Activated CD4-positive, CD25-positive, alpha-beta regulatory T cell treated with anti-CD3 and anti-CD28 coated beads, Interleukin-2, amount 50 U/mL, for 24 hours (primary cell): ENCODE measurements around the gene ULK2.

Experiments used
- ATAC-seq, 2 donors: fragments of 150-1000 bp; cut with Tn5 transposase; one replicate each; pipeline ENCODE4 v1.10.0; 2021; ENCODE audit warnings: mild to moderate bottlenecking in 1 of 2, moderate library complexity in 1 of 2

Gene ULK2

GRCh38 chr17:19747159-19747719 is 120.5 kb downstream of the ULK2 start:
- no peak for ATAC-seq

DNA sequence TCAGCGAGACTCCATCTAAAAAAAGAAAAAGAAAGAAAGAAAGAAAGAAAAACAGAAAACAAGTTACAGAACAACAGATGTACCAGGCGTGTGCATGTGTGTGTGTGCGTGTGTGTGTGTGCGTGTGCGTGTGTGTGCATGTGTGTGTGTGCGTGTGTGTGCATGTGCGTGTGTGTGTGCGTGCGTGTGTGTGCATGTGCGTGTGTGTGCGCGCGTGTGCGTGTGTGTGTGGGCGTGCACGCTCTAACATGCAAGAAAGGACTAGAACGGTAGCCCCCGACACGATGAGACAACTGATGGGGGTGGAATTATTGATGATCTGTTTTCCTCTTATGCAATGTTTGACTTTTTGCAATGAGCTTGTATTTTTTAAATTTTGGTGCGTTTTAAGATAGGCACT is 121.2 kb downstream of the ULK2 start:
- ATAC-seq: no peak

- ATAC-seq: peak; percentile 74 to 85
These were observed 122.6 kb downstream of the ULK2 start for GRCh38 chr17:19744922-19745757.

GRCh38 chr17:19744492-19744891 is 123.2 kb downstream of the ULK2 start:
- peak in 1 of 2 donors; percentile 26 for ATAC-seq

DNA sequence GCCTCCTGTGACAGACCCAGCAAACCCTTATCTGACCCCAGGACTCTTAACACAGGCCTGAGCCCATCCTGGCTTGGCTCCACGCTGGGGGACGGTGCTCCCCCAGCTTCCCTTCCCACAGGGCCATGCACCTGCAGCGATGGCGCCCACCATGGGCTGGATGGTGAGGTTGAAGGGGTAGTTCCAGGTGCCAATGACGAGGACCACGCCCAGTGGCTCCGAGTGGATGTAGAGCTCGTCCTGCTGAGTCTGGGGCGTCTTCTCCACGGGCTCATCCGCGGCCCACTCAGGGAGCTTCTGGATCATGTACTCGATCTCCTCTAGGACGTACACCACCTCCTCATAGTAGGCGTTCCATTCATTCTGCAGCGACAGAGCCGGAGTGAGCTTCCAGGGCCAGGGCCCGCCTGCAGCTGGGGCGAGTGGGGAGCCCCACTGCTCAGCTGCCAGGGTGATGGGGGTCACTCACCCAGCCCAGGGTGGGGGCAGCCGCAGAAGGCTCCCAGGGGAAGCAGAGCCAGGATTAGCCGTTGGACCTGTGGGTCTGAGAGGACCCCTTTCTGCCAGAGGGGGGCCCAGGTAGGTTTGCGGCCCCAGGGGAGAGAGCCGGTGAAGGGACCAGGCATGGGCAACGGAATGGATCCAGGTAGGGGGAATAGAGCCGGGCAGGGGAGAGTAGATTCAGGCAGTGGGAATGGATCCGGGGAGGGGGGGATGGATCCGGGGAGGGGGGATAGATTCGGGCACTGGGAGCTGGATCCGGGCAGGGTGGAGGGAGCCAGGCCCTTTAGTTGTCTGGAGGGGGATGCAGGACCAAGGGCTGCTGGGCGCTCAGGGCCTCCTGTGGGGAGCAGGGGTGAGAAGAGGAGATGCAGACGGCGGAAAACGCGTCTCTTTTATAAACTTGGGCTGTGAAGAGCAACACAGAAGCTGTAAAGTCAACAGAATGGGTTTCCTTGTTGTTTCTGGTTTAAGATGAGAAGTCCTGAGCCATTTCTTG is 124.3 kb downstream of the ULK2 start:
- ATAC-seq: no peak

DNA sequence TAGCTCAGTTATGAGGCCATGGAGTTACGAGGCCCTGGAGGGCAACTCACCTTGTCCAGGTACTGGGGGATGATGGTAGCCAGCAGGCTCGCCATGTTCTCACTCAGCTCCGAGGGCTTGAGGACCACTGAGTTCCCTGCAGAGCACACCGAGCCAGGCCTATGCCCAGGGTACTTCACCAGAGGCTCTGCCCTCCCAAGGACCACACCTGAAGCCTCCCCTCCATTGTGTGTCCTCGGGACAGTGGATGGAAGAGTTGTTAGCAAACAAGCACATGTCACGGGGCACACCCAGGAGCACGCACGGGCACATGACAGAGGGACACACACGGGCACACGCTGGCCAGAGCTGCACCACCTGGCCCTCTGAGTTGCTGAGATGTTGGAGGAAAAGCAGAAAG is 125.2 kb downstream of the ULK2 start:
- ATAC-seq: no peak

- ATAC-seq: no peak
These were observed 125.8 kb downstream of the ULK2 start for GRCh38 chr17:19741832-19742457.

DNA sequence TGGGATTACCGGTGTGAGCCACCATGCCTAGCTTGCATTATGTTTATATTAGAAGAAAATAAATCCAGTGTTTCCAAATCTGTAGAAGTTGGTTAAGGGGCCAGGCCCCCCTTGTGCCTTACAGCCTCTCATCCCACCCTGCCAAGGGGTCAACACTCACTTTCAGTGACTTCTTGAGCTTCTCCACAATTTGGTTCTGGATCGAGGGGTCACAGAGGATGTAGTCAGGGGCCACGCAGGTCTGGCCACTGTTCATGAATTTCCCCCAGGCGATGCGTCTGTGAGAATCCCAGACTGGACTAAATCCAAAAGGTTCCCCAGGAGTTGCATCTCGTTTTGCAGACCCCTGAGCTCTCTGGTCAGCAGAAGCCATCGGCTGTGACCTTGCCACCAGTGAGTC is 126.8 kb downstream of the ULK2 start:
- ATAC-seq: no peak

DNA sequence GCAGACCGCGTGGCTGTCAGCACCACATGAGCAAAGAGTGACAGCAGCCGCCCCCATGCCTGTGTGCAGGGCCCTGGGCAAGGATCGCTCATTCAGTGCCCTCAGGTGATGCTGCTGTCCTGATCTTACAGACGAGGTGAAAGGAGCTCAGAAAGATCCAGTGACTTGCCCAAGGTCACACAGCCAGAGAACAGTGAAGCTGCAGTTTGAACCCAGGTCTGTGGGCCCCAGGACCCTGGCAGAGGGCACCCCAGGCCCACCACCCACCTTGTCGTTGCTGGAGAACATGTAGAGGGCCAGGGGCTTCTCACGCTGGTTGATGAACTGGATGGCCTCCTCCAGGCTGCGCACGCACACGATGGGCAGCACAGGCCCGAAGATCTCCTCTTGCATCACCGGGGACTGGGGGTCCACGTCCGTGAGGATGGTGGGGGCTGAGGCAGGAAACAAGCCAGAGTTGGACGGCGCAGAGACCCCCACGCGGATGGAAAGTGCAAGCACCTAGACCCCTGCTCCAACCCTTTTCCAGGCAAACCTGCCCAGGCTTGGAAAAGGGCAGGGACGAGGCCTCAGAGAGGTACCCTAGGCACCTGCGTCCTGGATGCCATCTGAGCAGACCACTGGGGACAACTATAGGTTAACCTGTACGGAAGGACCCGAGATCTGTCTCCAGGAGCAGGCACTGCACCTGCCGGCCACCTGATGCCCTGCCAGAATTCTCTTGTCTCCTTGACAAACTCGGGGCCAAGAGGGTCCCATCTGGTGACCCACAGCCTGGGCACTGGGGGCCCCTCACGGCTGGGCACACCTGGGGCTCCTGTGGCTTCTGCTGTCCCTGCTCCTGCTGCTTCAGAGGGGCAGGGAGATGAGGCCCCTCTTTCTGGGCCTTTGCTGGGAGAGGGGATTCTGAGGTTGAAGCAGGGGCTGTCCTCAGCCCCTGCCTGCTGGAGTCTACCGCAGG is 128.2 kb downstream of the ULK2 start:
- no peak for ATAC-seq

GRCh38 chr17:19738757-19739156 is 129.0 kb downstream of the ULK2 start:
- no peak for ATAC-seq

DNA sequence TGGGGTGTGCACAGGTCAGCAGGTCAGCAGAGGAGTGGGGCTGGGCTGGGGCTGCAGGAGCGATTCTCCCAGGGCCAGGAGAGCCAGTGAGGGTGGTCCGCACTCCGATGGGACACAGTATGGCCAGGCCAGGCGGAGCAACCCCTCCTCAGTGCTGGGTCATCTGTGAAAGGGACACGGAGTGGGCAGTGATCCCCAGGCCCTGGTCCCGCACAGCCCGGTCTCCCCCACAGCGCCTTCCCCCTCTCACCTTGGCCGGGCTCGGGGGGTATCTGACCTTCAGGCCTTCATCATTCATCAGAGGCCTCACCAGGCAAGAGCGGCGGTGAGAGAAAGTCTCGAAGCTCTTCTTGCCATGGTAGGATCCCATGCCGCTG is 129.7 kb downstream of the ULK2 start:
- no peak for ATAC-seq

DNA sequence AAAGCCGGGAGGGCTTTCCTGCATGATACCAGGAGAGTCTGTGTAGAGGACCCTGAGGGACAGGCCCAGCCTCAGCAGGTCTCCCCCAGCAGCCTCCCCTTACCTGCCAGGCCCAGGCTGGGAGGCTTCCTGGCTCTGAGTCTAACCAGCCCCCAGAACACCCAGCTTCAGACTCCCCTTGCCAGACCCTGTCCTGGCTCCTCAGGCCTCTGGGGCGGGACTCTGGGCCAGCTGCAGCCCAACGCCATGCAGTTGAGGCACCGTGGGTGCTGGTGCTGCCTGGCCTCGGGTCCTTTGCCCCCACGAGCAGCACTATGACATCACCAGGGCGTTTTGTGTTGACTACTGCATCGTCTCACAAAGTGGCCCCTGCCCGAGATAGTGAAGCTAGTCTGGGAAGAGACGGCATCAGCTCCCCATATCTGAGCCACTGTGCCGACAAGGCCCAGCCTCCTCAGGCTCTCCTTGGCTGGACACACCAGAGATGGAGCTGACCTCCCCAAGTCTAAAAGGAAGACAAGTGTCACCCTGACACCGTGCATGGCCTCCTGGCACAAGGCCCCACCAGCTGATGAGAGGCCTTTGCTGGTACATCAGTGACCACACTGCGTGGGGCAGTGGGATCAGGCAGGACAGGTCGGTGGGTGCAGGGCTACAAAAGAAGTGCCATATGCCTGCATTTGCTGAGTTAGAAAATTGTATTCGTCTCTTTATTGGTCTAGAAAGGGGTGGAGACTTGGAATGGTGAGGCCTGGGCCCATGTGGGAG is 130.2 kb downstream of the ULK2 start:
- ATAC-seq: no peak

DNA sequence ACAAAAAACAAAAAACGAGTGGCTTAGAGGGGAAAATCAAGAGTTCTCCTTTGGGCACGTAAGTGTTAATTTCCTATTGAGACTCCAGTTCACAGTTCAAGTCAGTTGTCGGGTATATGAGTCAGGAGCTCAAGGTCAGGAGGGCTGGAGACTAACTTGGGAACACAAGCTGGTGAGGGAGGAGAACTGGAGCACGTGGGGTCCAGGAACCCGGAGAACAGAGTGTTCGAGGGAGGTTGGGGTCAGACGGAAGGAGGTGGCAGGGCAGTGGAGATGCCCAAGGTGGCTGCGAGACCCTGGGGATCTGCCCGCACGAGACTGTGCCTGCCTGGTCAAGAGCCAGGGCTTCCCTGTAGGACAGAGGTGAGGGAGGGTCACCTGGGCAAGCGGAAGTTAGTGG is 131.7 kb downstream of the ULK2 start:
- no peak for ATAC-seq

- ATAC-seq: no peak
These were observed 133.7 kb downstream of the ULK2 start for GRCh38 chr17:19733953-19734526.

DNA sequence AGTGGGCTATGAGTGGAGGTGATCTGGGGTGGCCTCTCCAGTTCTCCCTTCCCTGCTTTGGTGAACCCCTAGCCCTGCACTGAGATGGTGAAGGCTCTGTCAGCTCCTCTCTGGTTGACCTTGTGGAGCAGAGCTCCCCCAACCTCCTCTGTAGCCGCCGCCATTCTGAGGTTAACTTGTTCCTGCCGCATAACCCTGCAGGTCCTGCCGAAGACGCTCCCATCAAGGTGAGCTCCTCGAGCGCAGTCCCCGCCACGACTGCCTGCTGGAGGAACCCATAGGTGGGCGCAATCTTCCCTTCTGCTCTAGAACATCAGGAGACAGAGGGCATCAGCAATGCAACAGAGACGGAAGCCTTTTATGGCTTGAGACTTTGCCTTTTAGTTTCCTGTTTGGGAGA is 136.1 kb downstream of the ULK2 start:
- ATAC-seq: no peak

GRCh38 chr17:19730843-19731242 is 136.9 kb downstream of the ULK2 start:
- ATAC-seq: no peak

DNA sequence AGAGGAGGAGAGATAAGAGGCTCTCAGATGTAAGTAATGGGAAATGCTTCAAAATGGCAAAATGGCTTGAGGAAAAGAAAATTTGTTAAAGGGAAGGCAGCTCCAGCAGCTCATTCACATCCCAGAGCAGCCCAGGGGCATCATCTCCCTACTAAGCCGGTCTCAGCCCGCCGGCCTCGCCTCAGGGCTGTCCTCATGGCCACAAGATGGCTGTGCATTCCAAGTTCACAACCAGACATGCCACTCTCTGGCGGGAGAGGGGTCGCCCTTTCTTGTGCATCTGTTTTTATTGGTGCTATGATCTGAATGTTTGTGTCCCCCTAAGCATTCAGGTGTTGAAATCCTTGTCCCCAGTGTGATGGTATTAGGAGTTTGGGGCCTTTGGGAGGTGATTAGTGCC is 137.8 kb downstream of the ULK2 start:
- no peak for ATAC-seq

- no peak for ATAC-seq
These were observed 139.6 kb downstream of the ULK2 start for GRCh38 chr17:19728084-19728495.

- ATAC-seq: no peak
These were observed 140.1 kb downstream of the ULK2 start for GRCh38 chr17:19727501-19728078.
